ENCODE results near the gene TMEM119. TPM values are rescaled to one million over a fixed set of nuclear protein-coding genes. Genes with fewer than 3 reads are reported as not detected.
"Not testable (repeated sequence)": the region's sequence is repeated elsewhere in the genome, so short reads cannot be mapped to it uniquely, and the experiment has no call there.

Gene TMEM119
- total RNA-seq, 1 donor from 2014 or later: 0.72 TPM

DNA sequence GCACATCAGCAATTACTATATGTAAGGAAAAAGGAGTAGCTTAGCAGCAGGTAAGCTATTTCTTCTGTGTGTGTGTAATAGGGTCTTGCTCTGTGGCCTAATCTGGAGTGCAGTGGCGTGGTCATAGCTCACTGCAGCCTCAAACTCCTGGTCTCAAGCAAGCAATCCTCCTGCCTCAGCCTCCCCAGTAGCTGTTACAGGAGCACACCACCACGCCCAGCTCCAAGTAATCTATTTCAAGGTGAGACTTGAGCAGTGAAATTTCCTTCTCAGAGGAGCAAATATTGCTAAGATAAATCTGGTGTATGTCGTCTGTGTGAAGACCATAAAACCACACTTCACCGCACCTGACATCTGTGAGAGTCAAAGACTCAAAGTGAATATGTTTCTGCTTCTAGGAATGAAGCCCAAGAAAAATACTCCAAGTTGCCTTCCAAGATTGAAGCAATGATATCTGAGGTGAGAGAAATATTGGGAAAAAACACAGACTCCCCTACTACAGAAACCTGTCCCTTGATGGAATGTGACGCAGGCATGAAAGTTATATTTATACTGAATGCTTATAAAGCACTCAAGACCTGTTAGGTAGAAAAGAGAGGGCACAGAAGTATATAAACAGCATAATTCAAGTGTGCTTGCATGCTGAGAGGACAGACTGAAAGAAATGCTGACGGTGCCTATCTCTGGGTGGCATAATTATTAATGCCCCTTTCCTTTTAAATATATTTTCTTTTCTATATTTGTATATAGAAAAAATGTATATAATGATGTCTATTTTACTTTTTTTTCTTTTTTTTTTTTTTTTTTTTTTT is 38.3 kb upstream of the TMEM119 start:
- peak overlapping the region; percentile 71 for H3K27ac Mint-ChIP-seq (ENCODE audit: unreplicated experiment)
- no peak for DNase-seq (ENCODE audit: low read depth, low spot score)
- H3K4me1 Mint-ChIP-seq: peaks cover 54% of the 10 kb centered on the region
- peaks cover 3% of the 10 kb centered on the region for H3K27me3 Mint-ChIP-seq (ENCODE audit: low read depth)
- H3K4me3 Mint-ChIP-seq: peak overlapping the region; percentile 33
- H3K9me3 Mint-ChIP-seq: no peaks in the 10 kb centered on the region
- TF ChIP-seq, protein P1, sequence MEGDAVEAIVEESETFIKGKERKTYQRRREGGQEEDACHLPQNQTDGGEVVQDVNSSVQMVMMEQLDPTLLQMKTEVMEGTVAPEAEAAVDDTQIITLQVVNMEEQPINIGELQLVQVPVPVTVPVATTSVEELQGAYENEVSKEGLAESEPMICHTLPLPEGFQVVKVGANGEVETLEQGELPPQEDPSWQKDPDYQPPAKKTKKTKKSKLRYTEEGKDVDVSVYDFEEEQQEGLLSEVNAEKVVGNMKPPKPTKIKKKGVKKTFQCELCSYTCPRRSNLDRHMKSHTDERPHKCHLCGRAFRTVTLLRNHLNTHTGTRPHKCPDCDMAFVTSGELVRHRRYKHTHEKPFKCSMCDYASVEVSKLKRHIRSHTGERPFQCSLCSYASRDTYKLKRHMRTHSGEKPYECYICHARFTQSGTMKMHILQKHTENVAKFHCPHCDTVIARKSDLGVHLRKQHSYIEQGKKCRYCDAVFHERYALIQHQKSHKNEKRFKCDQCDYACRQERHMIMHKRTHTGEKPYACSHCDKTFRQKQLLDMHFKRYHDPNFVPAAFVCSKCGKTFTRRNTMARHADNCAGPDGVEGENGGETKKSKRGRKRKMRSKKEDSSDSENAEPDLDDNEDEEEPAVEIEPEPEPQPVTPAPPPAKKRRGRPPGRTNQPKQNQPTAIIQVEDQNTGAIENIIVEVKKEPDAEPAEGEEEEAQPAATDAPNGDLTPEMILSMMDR (conservative IDR thresholded peaks at IDR 0.05): no peak
- H3K36me3 Mint-ChIP-seq (ENCODE audit: low read depth): no peaks in the 10 kb centered on the region

DNA sequence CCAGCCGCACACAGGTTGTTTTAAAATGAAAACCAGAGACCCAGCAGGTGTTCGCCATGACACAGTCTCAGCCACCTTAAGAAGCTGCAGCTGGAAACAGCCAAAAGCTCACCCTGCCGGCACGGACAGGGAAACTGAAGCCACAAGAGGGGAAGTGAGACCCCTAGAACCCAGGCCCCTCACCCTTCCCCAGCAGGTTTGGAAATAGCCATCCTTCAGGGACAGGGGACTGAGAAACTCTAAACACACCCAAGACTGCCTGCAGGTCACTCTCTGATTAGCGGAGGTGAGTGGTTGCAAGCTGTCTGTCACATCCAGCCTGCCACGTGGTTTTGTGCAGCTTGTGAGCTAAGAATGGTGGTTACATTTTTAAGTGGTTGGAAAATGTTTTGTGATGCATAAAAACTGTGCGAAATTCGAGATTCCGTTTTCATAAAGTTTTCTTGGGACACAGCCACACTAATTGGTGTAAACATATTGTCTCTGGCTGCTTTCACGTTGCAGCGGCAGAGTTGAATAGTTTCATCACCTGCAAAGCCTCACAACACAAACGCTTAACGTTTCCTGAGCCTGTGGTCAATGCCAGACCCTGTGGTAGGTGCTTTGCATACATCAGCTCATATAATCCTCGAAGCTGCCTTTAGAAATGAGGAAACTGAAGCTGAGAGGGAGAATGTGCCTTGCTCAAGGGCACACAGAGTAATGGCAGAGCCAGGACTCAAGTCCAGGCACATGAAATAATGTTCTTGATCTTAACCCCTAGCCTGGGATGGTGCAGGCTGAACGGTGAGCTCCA is 37.5 kb upstream of the TMEM119 start:
- DNase-seq (ENCODE audit: low read depth, low spot score): no peak
- no peak overlapping the region for H3K4me3 Mint-ChIP-seq
- H3K4me1 Mint-ChIP-seq: peaks cover 53% of the 10 kb centered on the region
- no peaks in the 10 kb centered on the region for H3K9me3 Mint-ChIP-seq
- no peak overlapping the region for H3K27ac Mint-ChIP-seq (ENCODE audit: unreplicated experiment)
- peaks cover 3% of the 10 kb centered on the region for H3K27me3 Mint-ChIP-seq (ENCODE audit: low read depth)
- TF ChIP-seq, protein P1 (conservative IDR thresholded peaks at IDR 0.05): no peak
- no peaks in the 10 kb centered on the region for H3K36me3 Mint-ChIP-seq (ENCODE audit: low read depth)

DNA sequence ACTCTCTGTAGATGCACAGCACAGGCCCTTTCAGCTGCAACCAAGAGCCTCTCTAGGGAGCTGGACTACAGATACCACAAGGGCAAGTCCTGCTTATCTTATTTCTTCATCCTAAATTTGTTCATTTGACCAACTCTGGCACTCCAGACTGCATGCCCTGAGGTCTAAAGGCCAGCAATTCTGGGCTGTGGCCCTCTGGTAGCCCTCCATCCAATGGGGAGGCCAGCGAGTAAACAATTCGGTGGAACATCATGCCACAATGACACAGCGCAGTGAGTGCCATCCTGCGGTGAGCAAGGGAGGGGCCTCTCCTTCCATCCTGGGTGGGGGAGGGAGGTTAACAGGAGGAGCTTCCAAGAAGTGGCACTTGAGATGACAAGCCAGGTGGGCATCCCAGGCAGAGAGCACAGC is 36.5 kb upstream of the TMEM119 start:
- TF ChIP-seq, protein P1 (conservative IDR thresholded peaks at IDR 0.05): no peak
- Mint-ChIP-seq H3K27ac (ENCODE audit: unreplicated experiment) (no peak overlapping the region), H3K36me3 (ENCODE audit: low read depth) (no peaks in the 10 kb centered on the region), H3K27me3 (ENCODE audit: low read depth) (peaks cover 3% of the 10 kb centered on the region), H3K4me1 (peaks cover 51% of the 10 kb centered on the region), H3K9me3 (no peaks in the 10 kb centered on the region), H3K4me3 (no peak overlapping the region)
- DNase-seq (ENCODE audit: low read depth, low spot score): no peak

DNA sequence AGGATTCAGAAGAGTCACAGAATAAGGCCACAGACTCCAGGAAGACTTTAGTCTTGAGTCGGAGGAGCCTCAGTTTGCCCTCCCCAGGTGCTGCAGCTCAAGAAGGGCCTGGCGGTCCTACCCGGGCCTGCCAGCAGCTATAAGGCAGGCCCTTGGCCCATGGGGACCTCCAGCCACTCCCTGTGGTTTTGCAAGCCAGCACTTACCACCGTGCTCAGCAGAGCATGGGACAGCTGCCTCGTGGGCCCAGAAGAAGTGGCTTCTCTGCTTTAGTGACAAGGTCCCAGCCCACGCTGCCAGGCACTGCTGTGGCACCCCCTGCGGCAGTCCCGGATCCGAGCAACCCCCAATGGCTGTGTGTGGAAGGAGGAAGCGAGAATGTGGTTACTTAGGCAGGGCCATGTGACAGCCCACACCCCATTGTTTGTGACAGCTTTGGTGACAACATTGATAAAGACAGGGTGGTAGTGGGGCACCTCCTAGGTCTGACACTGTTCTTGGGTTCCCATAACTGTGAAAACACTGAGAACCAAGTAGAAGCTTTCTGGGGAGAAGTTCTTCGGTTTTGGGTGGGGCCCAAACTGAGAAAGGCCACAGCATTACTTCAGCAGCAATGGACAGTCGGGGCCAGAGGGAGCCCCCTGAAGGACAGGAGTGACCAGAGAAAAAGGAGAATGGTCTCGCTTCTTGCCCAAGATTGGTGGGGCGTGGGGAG is 35.8 kb upstream of the TMEM119 start, which contains the start of gene SELPLG:
Gene SELPLG, minus strand, starts transcription at position 361 of the 715 bp plus-strand sequence. CDS start 9,587 bp downstream, outside the sequence.
- TF ChIP-seq, protein P1 (conservative IDR thresholded peaks at IDR 0.05): no peak
- no peak for DNase-seq (ENCODE audit: low read depth, low spot score)
- Mint-ChIP-seq H3K9me3 (no peaks in the 10 kb centered on the region), H3K36me3 (ENCODE audit: low read depth) (no peaks in the 10 kb centered on the region), H3K4me3 (peak within 1 kb of the TSS; percentile 19), H3K27me3 (ENCODE audit: low read depth) (peaks cover 3% of the 10 kb centered on the region), H3K27ac (ENCODE audit: unreplicated experiment) (peak within 1 kb of the TSS; percentile 50), H3K4me1 (peaks cover 47% of the 10 kb centered on the region)

DNA sequence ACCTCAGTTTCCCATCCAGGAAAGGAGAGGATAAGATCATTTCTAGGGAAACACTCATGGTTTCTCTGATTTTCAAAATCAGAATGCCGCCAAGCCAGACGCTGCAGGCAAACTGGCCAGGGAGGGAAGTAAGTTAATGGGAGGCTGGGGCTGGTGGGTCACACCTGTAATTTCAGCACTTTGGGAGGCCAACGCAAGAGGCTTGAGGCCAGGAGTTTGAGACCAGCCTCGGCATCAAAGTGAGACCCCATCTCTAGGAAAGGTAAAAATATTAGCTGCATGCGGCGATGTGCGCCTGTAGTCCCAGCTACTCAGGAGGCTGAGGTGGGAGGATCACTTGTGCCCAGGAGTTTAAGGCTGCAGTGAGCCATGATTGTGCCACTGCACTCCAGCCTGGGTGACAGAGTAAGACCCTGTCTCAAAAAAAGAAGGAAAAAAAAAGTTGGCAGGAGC is 35.2 kb upstream of the TMEM119 start:
- no peak overlapping the region for H3K4me3 Mint-ChIP-seq
- DNase-seq (ENCODE audit: low read depth, low spot score): no peak
- peaks cover 3% of the 10 kb centered on the region for H3K27me3 Mint-ChIP-seq (ENCODE audit: low read depth)
- peaks cover 47% of the 10 kb centered on the region for H3K4me1 Mint-ChIP-seq
- H3K27ac Mint-ChIP-seq (ENCODE audit: unreplicated experiment): peak overlapping the region; percentile 50
- H3K9me3 Mint-ChIP-seq: no peaks in the 10 kb centered on the region
- TF ChIP-seq, protein P1 (conservative IDR thresholded peaks at IDR 0.05): no peak
- H3K36me3 Mint-ChIP-seq (ENCODE audit: low read depth): no peaks in the 10 kb centered on the region

DNA sequence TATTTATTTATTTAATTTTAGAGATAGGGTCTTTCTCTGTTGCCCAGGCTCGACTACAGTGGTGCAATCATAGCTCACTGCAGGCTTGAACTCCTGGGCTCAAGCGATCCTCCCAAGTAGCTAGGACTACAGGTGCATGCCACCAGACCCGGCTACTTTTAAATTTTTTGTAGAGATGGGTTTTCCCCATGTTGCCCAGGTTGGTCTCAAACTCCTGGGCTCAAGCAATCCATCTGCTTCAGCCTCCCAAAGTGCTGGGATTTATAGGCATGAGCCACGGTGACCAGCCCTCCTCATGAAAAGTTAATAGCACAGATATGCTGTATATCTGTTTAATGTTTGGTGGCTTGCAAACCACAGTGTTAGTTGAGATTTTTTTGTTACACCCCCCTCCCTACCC is 33.4 kb upstream of the TMEM119 start:
- H3K27me3 Mint-ChIP-seq (ENCODE audit: low read depth); H3K4me3 Mint-ChIP-seq; H3K9me3 Mint-ChIP-seq; DNase-seq (ENCODE audit: low read depth, low spot score); H3K27ac Mint-ChIP-seq (ENCODE audit: unreplicated experiment); H3K36me3 Mint-ChIP-seq (ENCODE audit: low read depth): not testable (repeated sequence)
- peaks cover 32% of the 10 kb centered on the region for H3K4me1 Mint-ChIP-seq
